SK-N-SH (cell line): Measurements from ENCODE around the gene AUTS2.

Experiments
- EP300 ChIP-seq, 2 experiments: IDR thresholded peaks; 2 replicates each; pipeline versions ENCODE4 v1.4.0 to v1.6.1; 2012; ENCODE audit warnings: borderline replicate concordance in 1 of 2, low read depth in 1 of 2, low read length in 1 of 2
- JUND ChIP-seq: IDR thresholded peaks from 2 replicates; pipeline ENCODE4 v1.4.0; 2012
- MXI1 ChIP-seq: IDR thresholded peaks from 2 replicates; pipeline ENCODE4 v1.6.1; 2012; ENCODE audit warnings: mild to moderate bottlenecking, low read depth, low read length, improper control_type of control experiment
- NFIC ChIP-seq: IDR thresholded peaks from 2 replicates; pipeline ENCODE4 v1.4.0; 2012; ENCODE audit warnings: borderline replicate concordance
- NRF1 ChIP-seq: IDR thresholded peaks from 2 replicates; pipeline ENCODE4 v1.6.1; 2012; ENCODE audit warnings: low read depth, mild to moderate bottlenecking, low read length
- SMC3 ChIP-seq: IDR thresholded peaks from 2 replicates; pipeline ENCODE4 v1.6.1; 2012; ENCODE audit warnings: low read depth, low read length, improper control_type of control experiment
- TAF1 ChIP-seq: IDR thresholded peaks from 2 replicates; pipeline ENCODE4 v1.6.1; 2012; ENCODE audit warnings: low read depth, mild to moderate bottlenecking, low read length, moderate library complexity, borderline replicate concordance
- TF ChIP-seq, protein P1 (sequence below): fragments of 200-600 bp; sonication (generic); IDR thresholded peaks from 2 replicates; pipeline ENCODE4 v1.6.1; 2017; ENCODE audit warnings: antibody characterized with exemption, mild to moderate bottlenecking, moderate library complexity
- TF ChIP-seq, protein P2 (sequence below): IDR thresholded peaks from 2 replicates; pipeline ENCODE4 v1.4.0; 2012; ENCODE audit warnings: low read depth, borderline replicate concordance
- TF ChIP-seq, protein P3 (sequence below): IDR thresholded peaks from 2 replicates; pipeline ENCODE4 v1.6.1; 2012; ENCODE audit warnings: mild to moderate bottlenecking, low read depth, low read length, moderate library complexity
- TF ChIP-seq, protein P4 (sequence below): fragments of 150-350 bp; IDR thresholded peaks from 2 replicates; pipeline ENCODE4 v1.6.1; 2016; ENCODE audit warnings: mild to moderate bottlenecking, low read depth, low read length
- TF ChIP-seq, protein P5 (sequence below): IDR thresholded peaks from 2 replicates; pipeline ENCODE4 v1.4.0; 2012; ENCODE audit warnings: low read depth

DNA sequence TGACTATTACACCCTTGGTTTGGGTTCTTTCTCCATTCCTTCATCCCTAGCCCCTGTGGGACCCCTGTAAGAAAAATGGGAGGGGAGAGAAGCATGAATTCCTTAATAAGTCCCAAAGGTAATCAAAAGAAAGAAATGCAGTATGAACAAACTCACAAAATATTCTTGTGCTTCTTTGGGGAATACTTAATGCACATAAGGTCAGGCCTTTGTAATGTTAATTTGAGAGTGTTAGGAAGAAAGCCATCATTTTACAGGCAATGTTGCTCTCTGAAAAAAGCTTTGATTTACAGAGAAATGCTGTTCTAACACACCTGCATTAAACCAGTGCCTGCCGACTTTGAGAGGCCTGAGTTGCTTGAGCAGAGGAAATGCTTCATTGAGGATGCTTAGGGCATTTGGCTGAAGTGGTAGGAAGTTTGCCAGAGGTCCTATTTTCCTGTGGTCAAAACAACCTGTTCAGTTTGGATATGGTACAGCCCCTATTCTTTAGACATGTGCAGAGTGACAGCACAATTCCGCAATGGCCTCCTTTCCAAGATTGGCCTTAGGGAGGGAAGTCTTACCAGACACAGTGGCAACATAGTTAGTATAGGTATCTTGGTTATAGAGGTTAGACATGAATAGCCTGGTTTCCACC, 643.4 kb downstream of the AUTS2 start:
- TF ChIP-seq EP300 (IDR thresholded peaks at IDR 0.05; ENCODE audit: borderline replicate concordance in 1 of 2, low read depth in 1 of 2, low read length in 1 of 2) (no peak), NRF1 (no peak), NFIC (no peak), JUND (no peak), SMC3 (no peak), TAF1 (no peak), MXI1 (no peak)
- TF ChIP-seq, protein P1, sequence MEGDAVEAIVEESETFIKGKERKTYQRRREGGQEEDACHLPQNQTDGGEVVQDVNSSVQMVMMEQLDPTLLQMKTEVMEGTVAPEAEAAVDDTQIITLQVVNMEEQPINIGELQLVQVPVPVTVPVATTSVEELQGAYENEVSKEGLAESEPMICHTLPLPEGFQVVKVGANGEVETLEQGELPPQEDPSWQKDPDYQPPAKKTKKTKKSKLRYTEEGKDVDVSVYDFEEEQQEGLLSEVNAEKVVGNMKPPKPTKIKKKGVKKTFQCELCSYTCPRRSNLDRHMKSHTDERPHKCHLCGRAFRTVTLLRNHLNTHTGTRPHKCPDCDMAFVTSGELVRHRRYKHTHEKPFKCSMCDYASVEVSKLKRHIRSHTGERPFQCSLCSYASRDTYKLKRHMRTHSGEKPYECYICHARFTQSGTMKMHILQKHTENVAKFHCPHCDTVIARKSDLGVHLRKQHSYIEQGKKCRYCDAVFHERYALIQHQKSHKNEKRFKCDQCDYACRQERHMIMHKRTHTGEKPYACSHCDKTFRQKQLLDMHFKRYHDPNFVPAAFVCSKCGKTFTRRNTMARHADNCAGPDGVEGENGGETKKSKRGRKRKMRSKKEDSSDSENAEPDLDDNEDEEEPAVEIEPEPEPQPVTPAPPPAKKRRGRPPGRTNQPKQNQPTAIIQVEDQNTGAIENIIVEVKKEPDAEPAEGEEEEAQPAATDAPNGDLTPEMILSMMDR, result no peak
- TF ChIP-seq, protein P2, sequence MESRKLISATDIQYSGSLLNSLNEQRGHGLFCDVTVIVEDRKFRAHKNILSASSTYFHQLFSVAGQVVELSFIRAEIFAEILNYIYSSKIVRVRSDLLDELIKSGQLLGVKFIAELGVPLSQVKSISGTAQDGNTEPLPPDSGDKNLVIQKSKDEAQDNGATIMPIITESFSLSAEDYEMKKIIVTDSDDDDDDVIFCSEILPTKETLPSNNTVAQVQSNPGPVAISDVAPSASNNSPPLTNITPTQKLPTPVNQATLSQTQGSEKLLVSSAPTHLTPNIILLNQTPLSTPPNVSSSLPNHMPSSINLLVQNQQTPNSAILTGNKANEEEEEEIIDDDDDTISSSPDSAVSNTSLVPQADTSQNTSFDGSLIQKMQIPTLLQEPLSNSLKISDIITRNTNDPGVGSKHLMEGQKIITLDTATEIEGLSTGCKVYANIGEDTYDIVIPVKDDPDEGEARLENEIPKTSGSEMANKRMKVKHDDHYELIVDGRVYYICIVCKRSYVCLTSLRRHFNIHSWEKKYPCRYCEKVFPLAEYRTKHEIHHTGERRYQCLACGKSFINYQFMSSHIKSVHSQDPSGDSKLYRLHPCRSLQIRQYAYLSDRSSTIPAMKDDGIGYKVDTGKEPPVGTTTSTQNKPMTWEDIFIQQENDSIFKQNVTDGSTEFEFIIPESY, result no peak
- TF ChIP-seq, protein P3, sequence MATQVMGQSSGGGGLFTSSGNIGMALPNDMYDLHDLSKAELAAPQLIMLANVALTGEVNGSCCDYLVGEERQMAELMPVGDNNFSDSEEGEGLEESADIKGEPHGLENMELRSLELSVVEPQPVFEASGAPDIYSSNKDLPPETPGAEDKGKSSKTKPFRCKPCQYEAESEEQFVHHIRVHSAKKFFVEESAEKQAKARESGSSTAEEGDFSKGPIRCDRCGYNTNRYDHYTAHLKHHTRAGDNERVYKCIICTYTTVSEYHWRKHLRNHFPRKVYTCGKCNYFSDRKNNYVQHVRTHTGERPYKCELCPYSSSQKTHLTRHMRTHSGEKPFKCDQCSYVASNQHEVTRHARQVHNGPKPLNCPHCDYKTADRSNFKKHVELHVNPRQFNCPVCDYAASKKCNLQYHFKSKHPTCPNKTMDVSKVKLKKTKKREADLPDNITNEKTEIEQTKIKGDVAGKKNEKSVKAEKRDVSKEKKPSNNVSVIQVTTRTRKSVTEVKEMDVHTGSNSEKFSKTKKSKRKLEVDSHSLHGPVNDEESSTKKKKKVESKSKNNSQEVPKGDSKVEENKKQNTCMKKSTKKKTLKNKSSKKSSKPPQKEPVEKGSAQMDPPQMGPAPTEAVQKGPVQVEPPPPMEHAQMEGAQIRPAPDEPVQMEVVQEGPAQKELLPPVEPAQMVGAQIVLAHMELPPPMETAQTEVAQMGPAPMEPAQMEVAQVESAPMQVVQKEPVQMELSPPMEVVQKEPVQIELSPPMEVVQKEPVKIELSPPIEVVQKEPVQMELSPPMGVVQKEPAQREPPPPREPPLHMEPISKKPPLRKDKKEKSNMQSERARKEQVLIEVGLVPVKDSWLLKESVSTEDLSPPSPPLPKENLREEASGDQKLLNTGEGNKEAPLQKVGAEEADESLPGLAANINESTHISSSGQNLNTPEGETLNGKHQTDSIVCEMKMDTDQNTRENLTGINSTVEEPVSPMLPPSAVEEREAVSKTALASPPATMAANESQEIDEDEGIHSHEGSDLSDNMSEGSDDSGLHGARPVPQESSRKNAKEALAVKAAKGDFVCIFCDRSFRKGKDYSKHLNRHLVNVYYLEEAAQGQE, result no peak
- TF ChIP-seq, protein P4, sequence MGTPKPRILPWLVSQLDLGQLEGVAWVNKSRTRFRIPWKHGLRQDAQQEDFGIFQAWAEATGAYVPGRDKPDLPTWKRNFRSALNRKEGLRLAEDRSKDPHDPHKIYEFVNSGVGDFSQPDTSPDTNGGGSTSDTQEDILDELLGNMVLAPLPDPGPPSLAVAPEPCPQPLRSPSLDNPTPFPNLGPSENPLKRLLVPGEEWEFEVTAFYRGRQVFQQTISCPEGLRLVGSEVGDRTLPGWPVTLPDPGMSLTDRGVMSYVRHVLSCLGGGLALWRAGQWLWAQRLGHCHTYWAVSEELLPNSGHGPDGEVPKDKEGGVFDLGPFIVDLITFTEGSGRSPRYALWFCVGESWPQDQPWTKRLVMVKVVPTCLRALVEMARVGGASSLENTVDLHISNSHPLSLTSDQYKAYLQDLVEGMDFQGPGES, result no peak
- TF ChIP-seq, protein P5, sequence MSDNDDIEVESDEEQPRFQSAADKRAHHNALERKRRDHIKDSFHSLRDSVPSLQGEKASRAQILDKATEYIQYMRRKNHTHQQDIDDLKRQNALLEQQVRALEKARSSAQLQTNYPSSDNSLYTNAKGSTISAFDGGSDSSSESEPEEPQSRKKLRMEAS, result no peak
